ENCODE data around the gene ANKRD24. TPM values are rescaled to one million over a fixed set of nuclear protein-coding genes. Genes with fewer than 3 reads are reported as not detected.

ANKRD24 gene
- total RNA-seq, 2 experiments from 2014 or later = 1.7 to 4.8 TPM

GRCh38 chr19:4206818-4207484 is 24.5 kb downstream of the ANKRD24 start:
- H3K9me3 ChIP-seq (ENCODE audit: low read length) = no peaks in the 10 kb centered on the region
- ChIA-PET CTCF (ENCODE audit: unreplicated experiment) (interaction anchor here (0.6 kb wide), 1 partner anchor 20 kb away, joined by 3 read pairs; no protein-coding TSS in a partner anchor), POLR2A (no interaction called here)
- no peak overlapping the region for H3K4me3 ChIP-seq (ENCODE audit: low read depth, low read length, poor library complexity, severe bottlenecking)
- no peaks in the 10 kb centered on the region for H4K20me1 ChIP-seq (ENCODE audit: insufficient read depth, low read length)
- no TSS peak for BruUV-seq (replicated peaks)
- H2AFZ ChIP-seq (ENCODE audit: low read length) = no peak overlapping the region
- no peak overlapping the region for H3K27ac ChIP-seq (ENCODE audit: low read depth, low read length, poor library complexity, severe bottlenecking)
- intact Hi-C loops (cut with micrococcal nuclease; ENCODE audit: unreplicated experiment) = no loop called here
- DNase-seq (ENCODE audit: low spot score) = peak; percentile 65
- H3K9me2 ChIP-seq (ENCODE audit: insufficient read depth, low read length) = no peaks in the 10 kb centered on the region
- H3K4me1 ChIP-seq (ENCODE audit: insufficient read depth, low read length, poor library complexity, severe bottlenecking) = no peaks in the 10 kb centered on the region
- TF ChIP-seq EZH2phosphoT487 (IDR thresholded peaks at IDR 0.05; ENCODE audit: borderline replicate concordance, low read depth, low read length) (no peak), CTCF (conservative IDR thresholded peaks at IDR 0.05; ENCODE audit: low read length) (peak; percentile 79)
- no peak overlapping the region for H3K4me2 ChIP-seq (ENCODE audit: low read length)
- no peaks in the 10 kb centered on the region for H3K36me3 ChIP-seq (ENCODE audit: insufficient read depth, low read length)
- no peaks in the 10 kb centered on the region for H3K79me2 ChIP-seq (ENCODE audit: insufficient read depth, low read depth, low read length)

- no peak overlapping the region for H3K4me2 ChIP-seq (ENCODE audit: low read length)
- CTCF ChIA-PET (ENCODE audit: unreplicated experiment) = interaction anchor here (0.6 kb wide), 1 partner anchor 96 kb away, joined by 4 read pairs; the partner anchor contains the start of gene FSD1
- POLR2A ChIA-PET = no interaction called here
These were observed 26.1 kb downstream of the ANKRD24 start for GRCh38 chr19:4208385-4209094.

More at GRCh38 chr19:4208385-4209094, 26.1 kb downstream of the ANKRD24 start:
- Histone ChIP-seq H3K4me1 (ENCODE audit: insufficient read depth, low read length, poor library complexity, severe bottlenecking) (no peaks in the 10 kb centered on the region), H4K20me1 (ENCODE audit: insufficient read depth, low read length) (no peaks in the 10 kb centered on the region), H2AFZ (ENCODE audit: low read length) (no peak overlapping the region), H3K9me3 (ENCODE audit: low read length) (no peaks in the 10 kb centered on the region), H3K9me2 (ENCODE audit: insufficient read depth, low read length) (no peaks in the 10 kb centered on the region), H3K79me2 (ENCODE audit: insufficient read depth, low read depth, low read length) (no peaks in the 10 kb centered on the region), H3K4me3 (ENCODE audit: low read depth, low read length, poor library complexity, severe bottlenecking) (no peak overlapping the region), H3K27ac (ENCODE audit: low read depth, low read length, poor library complexity, severe bottlenecking) (no peak overlapping the region), H3K36me3 (ENCODE audit: insufficient read depth, low read length) (no peaks in the 10 kb centered on the region)
- BruUV-seq (replicated peaks) = no TSS peak
- peak; percentile 78 for TF ChIP-seq CTCF (conservative IDR thresholded peaks at IDR 0.05; ENCODE audit: low read length)
- no peak for TF ChIP-seq EZH2phosphoT487 (IDR thresholded peaks at IDR 0.05; ENCODE audit: borderline replicate concordance, low read depth, low read length)
- intact Hi-C loops (cut with micrococcal nuclease; ENCODE audit: unreplicated experiment) = no loop called here
- DNase-seq (ENCODE audit: low spot score) = peak; percentile 53

Data from OCI-LY7 (cell line).